Measurements from ENCODE around the gene WNT8B.

WNT8B gene

DNA sequence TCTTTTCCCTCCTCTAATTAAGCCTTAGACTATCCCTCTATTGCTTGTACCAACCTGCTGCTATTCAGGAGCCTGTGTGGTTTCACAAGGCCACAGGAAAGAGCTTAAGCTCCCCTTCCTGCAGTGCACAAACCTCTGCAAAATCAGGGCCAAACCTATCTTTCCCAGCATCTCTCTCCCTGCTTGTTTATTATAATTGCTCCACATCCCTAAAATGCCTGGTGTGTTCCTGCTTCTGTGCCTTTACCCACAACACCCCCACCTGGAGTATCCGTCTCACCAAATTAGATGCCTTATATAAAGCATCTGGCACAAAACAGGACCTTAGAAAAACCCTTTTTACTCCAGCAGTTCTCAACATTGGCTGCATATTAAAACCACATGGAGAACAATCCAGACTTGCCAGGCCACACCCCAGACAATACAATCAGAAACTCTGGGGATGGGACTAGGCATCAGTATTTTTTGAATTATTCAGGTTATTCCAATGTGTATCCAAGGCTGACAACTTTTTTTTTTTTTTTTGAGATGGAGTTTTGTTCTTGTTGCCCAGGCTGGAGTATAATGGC lies 40.2 kb downstream of the WNT8B start:
- in situ Hi-C loops (cut with MboI; ENCODE audit: low sequenced_read_pairs, unreplicated experiment) = no loop called here
- TF ChIP-seq, protein P1, sequence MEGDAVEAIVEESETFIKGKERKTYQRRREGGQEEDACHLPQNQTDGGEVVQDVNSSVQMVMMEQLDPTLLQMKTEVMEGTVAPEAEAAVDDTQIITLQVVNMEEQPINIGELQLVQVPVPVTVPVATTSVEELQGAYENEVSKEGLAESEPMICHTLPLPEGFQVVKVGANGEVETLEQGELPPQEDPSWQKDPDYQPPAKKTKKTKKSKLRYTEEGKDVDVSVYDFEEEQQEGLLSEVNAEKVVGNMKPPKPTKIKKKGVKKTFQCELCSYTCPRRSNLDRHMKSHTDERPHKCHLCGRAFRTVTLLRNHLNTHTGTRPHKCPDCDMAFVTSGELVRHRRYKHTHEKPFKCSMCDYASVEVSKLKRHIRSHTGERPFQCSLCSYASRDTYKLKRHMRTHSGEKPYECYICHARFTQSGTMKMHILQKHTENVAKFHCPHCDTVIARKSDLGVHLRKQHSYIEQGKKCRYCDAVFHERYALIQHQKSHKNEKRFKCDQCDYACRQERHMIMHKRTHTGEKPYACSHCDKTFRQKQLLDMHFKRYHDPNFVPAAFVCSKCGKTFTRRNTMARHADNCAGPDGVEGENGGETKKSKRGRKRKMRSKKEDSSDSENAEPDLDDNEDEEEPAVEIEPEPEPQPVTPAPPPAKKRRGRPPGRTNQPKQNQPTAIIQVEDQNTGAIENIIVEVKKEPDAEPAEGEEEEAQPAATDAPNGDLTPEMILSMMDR (IDR thresholded peaks at IDR 0.05; ENCODE audit: borderline replicate concordance, control extremely low read depth, extremely low read depth, insufficient read depth, missing control alignments) = no peak
- DNase-seq (ENCODE audit: low spot score) = no peak

DNA sequence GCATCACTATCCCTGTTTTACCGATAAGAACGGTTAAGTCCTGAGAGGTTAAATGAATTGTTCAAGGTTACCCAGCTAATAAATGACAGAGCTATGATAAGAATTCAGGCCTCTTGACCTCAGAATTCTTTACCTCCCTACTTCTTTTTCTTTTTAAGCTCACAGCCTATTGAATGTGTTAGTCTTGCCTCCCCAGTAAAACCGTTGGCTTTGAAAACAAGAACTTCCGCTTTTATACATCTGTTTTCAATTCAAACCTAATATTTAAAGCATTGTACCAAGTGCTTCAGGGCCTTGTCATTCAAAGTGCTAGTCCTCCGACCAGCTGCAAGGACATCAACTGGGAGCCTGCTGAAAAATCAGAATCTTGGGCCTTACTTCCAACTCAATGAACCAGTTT lies 41.3 kb downstream of the WNT8B start:
- DNase-seq (ENCODE audit: low spot score) = no peak

DNA sequence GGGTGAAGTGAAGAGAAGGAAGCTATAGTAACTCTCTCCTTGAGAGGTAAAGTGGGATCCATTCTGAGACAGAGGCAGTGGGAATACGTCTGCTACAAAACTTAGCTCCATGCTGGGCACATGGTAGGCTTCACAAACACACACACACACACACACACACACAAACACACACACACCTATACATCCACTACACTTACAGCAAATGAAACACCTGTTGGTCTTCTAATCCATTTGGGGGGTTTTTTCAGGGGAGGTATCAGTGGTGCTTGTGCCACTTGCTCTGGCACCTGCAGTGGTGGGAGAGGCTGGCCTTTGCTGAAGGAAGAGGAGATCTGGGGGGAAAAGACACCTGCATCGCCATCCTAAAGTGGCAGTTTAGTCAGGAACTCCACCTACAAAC lies 42.4 kb downstream of the WNT8B start:
- TF ChIP-seq, protein P1 (IDR thresholded peaks at IDR 0.05; ENCODE audit: borderline replicate concordance, control extremely low read depth, extremely low read depth, insufficient read depth, missing control alignments) = no peak
- DNase-seq (ENCODE audit: low spot score) = no peak
- in situ Hi-C loops (cut with MboI; ENCODE audit: low sequenced_read_pairs, unreplicated experiment) = no loop called here

More for the DNA sequence above, 41.3 kb downstream of the WNT8B start:
- in situ Hi-C loops (cut with MboI; ENCODE audit: low sequenced_read_pairs, unreplicated experiment) = no loop called here
- TF ChIP-seq, protein P1 (IDR thresholded peaks at IDR 0.05; ENCODE audit: borderline replicate concordance, control extremely low read depth, extremely low read depth, insufficient read depth, missing control alignments) = no peak

DNA sequence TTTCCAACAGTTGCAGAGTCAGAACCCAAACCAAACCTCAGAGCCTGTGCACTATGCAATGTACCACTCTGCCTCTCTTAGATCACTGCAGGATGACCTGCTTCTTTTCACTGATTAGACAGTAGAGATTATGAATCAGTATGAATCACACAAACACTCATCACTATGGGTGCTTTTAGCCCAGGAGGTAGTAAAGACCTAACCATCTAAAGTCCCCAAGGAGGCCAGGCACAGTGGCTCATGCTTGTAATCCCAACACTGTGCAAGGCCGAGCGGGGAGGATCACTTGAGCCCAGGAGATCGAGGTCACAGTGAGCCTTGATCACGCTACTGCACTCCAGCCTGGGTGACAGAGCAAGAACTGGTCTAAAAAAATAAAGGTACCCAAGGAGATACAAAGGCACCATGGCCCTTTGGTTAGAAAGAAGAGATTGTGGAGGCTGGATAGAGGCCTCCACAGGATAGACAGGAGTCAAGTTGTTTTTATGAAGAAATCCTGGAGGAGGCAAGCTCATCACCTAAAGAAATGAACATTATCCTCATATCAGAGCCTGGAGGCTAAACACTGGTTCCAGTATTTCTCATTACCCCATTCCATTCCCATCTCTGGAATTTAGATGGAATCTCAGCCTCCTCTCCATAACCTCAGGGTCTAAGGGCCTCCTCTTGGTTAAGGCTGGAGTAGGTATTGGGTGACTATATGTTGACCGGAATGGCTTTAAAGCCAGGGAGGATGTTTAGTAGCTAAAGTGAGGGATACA lies 44.0 kb downstream of the WNT8B start:
- in situ Hi-C loops (cut with MboI; ENCODE audit: low sequenced_read_pairs, unreplicated experiment) = no loop called here
- no peak for DNase-seq (ENCODE audit: low spot score)
- TF ChIP-seq, protein P1 (IDR thresholded peaks at IDR 0.05; ENCODE audit: borderline replicate concordance, control extremely low read depth, extremely low read depth, insufficient read depth, missing control alignments) = no peak

DNA sequence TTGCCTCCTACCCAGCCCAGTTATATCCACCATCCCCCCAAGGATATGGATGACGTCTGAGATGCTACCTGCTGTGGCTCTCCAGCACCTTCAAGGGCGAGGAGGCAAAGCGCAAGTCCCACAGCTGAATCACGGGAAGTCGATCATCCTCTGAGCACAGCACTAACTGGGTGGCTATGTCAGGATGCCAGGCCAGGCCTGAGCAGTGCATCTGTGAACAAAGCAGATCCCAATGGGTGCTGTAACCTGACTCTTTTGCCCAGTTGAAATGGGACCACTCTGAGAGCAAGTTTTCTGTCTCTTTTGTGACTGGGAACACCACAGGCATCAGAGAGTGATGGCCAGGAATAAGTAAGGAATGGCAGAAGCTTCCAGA lies 44.5 kb downstream of the WNT8B start:
- TF ChIP-seq, protein P1 (IDR thresholded peaks at IDR 0.05; ENCODE audit: borderline replicate concordance, control extremely low read depth, extremely low read depth, insufficient read depth, missing control alignments) = no peak
- DNase-seq (ENCODE audit: low spot score) = no peak
- in situ Hi-C loops (cut with MboI; ENCODE audit: low sequenced_read_pairs, unreplicated experiment) = no loop called here

DNA sequence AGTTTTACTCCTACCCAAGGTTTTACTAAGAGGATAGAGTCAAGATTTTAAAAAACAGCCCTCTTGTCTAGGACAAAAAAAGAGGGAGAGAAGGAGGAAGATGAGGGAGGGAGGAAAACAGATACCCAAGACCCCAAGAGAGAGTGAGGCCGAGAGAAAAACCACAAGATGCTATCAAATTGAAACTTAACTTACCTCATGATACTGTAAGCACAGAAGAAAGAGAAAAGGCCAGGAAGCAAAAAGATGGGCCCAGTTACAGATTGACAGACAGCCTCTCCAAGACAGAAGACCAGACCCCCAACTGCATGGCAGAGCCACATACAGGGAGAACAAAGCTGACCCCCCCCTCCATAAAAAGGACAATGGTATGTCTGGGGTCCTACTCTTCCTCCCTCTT lies 45.5 kb downstream of the WNT8B start:
- TF ChIP-seq, protein P1 (IDR thresholded peaks at IDR 0.05; ENCODE audit: borderline replicate concordance, control extremely low read depth, extremely low read depth, insufficient read depth, missing control alignments) = no peak
- no peak for DNase-seq (ENCODE audit: low spot score)
- in situ Hi-C loops (cut with MboI; ENCODE audit: low sequenced_read_pairs, unreplicated experiment) = no loop called here
